SIG-M5 (cell line): Measurements from ENCODE around the gene DSN1.
A peak's percentile ranks its signal among the peaks of the same experiment; 100 is the strongest.

Experiments used
- DNase-seq: peaks from one replicate; lab custom pipeline; 2025; lab: John Stamatoyannopoulos, UW

Gene DSN1

GRCh38 chr20:36754656-36755222 lies 18.8 kb downstream of the DSN1 start:
- no peak for DNase-seq

- no peak for DNase-seq
Measured at GRCh38 chr20:36752582-36752981, 21.0 kb downstream of the DSN1 start.

- DNase-seq = peak; percentile 83
Measured at GRCh38 chr20:36745927-36746659, 27.5 kb downstream of the DSN1 start, which contains the start of gene NDRG3. Gene NDRG3 (minus strand): TSS chr20:36746090. CDS start chr20:36721735, 24,355 bp downstream.

- DNase-seq = no peak
Measured at GRCh38 chr20:36745234-36745926, 28.2 kb downstream of the DSN1 start.

- no peak for DNase-seq
Measured at GRCh38 chr20:36744764-36745191, 28.8 kb downstream of the DSN1 start.

GRCh38 chr20:36744243-36744642 lies 29.3 kb downstream of the DSN1 start:
- DNase-seq = no peak

GRCh38 chr20:36742558-36742957 lies 31.0 kb downstream of the DSN1 start:
- no peak for DNase-seq

GRCh38 chr20:36741072-36741471 lies 32.5 kb downstream of the DSN1 start:
- no peak for DNase-seq

GRCh38 chr20:36737183-36737499 lies 36.4 kb downstream of the DSN1 start:
- no peak for DNase-seq

GRCh38 chr20:36736451-36737182 lies 36.9 kb downstream of the DSN1 start:
- DNase-seq = no peak

GRCh38 chr20:36732456-36732855 lies 41.1 kb downstream of the DSN1 start:
- no peak for DNase-seq

- DNase-seq = no peak
Measured at GRCh38 chr20:36728986-36729385, 44.6 kb downstream of the DSN1 start.

- no peak for DNase-seq
Measured at GRCh38 chr20:36726168-36726567, 47.4 kb downstream of the DSN1 start.

- DNase-seq = no peak
Measured at GRCh38 chr20:36720510-36720909, 53.1 kb downstream of the DSN1 start.

GRCh38 chr20:36717657-36718056 lies 55.9 kb downstream of the DSN1 start:
- no peak for DNase-seq

- no peak for DNase-seq
Measured at GRCh38 chr20:36717021-36717420, 56.5 kb downstream of the DSN1 start.

GRCh38 chr20:36712775-36713174 lies 60.8 kb downstream of the DSN1 start:
- no peak for DNase-seq

GRCh38 chr20:36709126-36709525 lies 64.4 kb downstream of the DSN1 start:
- DNase-seq = no peak

- no peak for DNase-seq
Measured at GRCh38 chr20:36703530-36703929, 70.0 kb downstream of the DSN1 start.
